OCI-LY7 (cell line): ENCODE data around the gene SMAP2. TPM values are rescaled to one million over a fixed set of nuclear protein-coding genes. Genes with fewer than 3 reads are reported as not detected.

ENCODE experiments used
- BruUV-seq: library from RNA; stranded (reverse); fragments of 400-500 nt; replicated peaks from 2 replicates; lab custom pipeline; 2021; lab: Mats Ljungman, UMichigan
- CTCF ChIA-PET: fragments of 300-600 bp; sonication (Branson Sonifier 250); formaldehyde crosslinking; loops from one replicate; lab custom pipeline; 2022; ENCODE audit warnings: antibody characterized with exemption; ENCODE audit not compliant: unreplicated experiment; lab: Charles Lee
- POLR2A ChIA-PET: fragments of 300-600 bp; sonication (Branson Sonifier 250); formaldehyde crosslinking; loops from one replicate; lab custom pipeline; 2022; ENCODE audit warnings: antibody characterized with exemption; lab: Charles Lee
- DNase-seq: peaks from one replicate; pipeline ENCODE4 v3.0.0-alpha.2; 2015; ENCODE audit warnings: low spot score
- H2AFZ ChIP-seq: fragments of 200-600 bp; sonication (generic), shearing (Covaris generic); 2 replicates; pipeline ENCODE4 v1.6.1; 2014; ENCODE audit warnings: mild to moderate bottlenecking, antibody characterized with exemption, low read length, moderate library complexity
- H3K27ac ChIP-seq: fragments of 200-600 bp; sonication (generic); 2 replicates; pipeline ENCODE4 v1.5.1; 2014; ENCODE audit warnings: mixed run types, low read depth, mild to moderate bottlenecking, moderate library complexity, low read length, inconsistent platforms; ENCODE audit not compliant: poor library complexity, severe bottlenecking
- H3K36me3 ChIP-seq: fragments of 200-600 bp; sonication (generic); 2 replicates; pipeline ENCODE4 v1.6.1; 2014; ENCODE audit warnings: mild to moderate bottlenecking, antibody characterized with exemption, low read length, moderate library complexity, mixed read lengths; ENCODE audit not compliant: insufficient read depth
- H3K4me1 ChIP-seq: fragments of 200-600 bp; sonication (generic); 2 replicates; pipeline ENCODE4 v1.5.1; 2014; ENCODE audit warnings: mild to moderate bottlenecking, low read length; ENCODE audit not compliant: insufficient read depth, poor library complexity, severe bottlenecking
- H3K4me2 ChIP-seq: fragments of 200-600 bp; sonication (generic); 2 replicates; pipeline ENCODE4 v1.6.1; 2014; ENCODE audit warnings: mild to moderate bottlenecking, low read length
- H3K4me3 ChIP-seq: fragments of 200-600 bp; sonication (generic); 2 replicates; pipeline ENCODE4 v1.5.1; 2014; ENCODE audit warnings: mild to moderate bottlenecking, low read depth, low read length; ENCODE audit not compliant: poor library complexity, severe bottlenecking
- H3K79me2 ChIP-seq: fragments of 200-600 bp; sonication (generic); 2 replicates; pipeline ENCODE4 v1.6.1; 2016; ENCODE audit warnings: low read depth, mild to moderate bottlenecking, low read length, moderate library complexity, mixed read lengths; ENCODE audit not compliant: insufficient read depth
- H3K9me2 ChIP-seq: fragments of 200-600 bp; sonication (generic); 2 replicates; pipeline ENCODE4 v1.6.1; 2016; ENCODE audit warnings: mild to moderate bottlenecking, low read length, mixed read lengths; ENCODE audit not compliant: insufficient read depth
- H3K9me3 ChIP-seq: fragments of 200-600 bp; sonication (generic); 2 replicates; pipeline ENCODE4 v1.6.1; 2014; ENCODE audit warnings: mild to moderate bottlenecking, mixed run types, low read length, mixed read lengths
- H4K20me1 ChIP-seq: fragments of 200-600 bp; sonication (generic); 2 replicates; pipeline ENCODE4 v1.6.1; 2014; ENCODE audit warnings: mild to moderate bottlenecking, antibody characterized with exemption, low read length, moderate library complexity, mixed read lengths; ENCODE audit not compliant: insufficient read depth
- CTCF ChIP-seq: fragments of 200-600 bp; sonication (generic); conservative IDR thresholded peaks from 2 replicates; pipeline ENCODE4 v1.5.1; 2014; ENCODE audit warnings: mild to moderate bottlenecking, antibody characterized with exemption, low read length, moderate library complexity, mixed read lengths
- EZH2phosphoT487 ChIP-seq: fragments of 200-600 bp; sonication (generic); IDR thresholded peaks from 2 replicates; pipeline ENCODE4 v1.6.1; 2018; ENCODE audit warnings: low read depth, borderline replicate concordance, mild to moderate bottlenecking, mixed run types, antibody characterized with exemption, low read length, moderate library complexity, mixed read lengths
- intact Hi-C: fragments of 100-400 bp; cut with micrococcal nuclease; formaldehyde crosslinking; loops from one replicate; pipeline ENCODE4 v1.10.0; 2022; ENCODE audit not compliant: unreplicated experiment
- total RNA-seq, 2 experiments: library from RNA; depleted of rRNA in 1 of 2; stranded (reverse); fragments of >200 nt in 1 of 2; shearing (Covaris generic) in 1 of 2; gene quantifications; 2 replicates each; pipeline ENCODE4 v1.2.3, GENCODE V29; 2014 to 2022

SMAP2 gene
- total RNA-seq, 2 experiments from 2014 or later, result 50.3 to 105 TPM

DNA sequence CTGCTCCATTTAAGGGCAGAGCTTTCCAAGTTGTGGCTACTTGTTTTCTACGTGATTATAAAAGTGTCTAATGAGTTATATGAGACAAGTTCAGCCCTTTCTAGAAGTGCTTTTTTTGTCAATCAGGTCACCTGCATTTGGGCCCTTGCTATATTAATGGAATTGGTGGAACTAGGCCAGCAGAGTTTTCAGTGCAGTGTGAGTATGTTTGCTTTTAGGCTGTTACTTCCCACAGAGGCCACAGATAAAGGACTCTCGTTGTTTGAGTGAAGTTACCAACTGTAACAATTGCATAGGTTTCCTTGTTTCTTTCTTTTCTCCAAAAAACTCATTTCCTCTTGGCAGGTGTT, 10.9 kb downstream of the SMAP2 start:
- Histone ChIP-seq H4K20me1 (no peaks in the 10 kb centered on the region), H3K27ac (peak overlapping the region; percentile 97), H3K4me3 (peak overlapping the region; percentile 66), H3K36me3 (peaks cover 20% of the 10 kb centered on the region; the same call in 1 of the 2 replicates), H3K9me2 (no peaks in the 10 kb centered on the region), H3K4me1 (peaks cover 92% of the 10 kb centered on the region), H2AFZ (no peak overlapping the region), H3K9me3 (no peaks in the 10 kb centered on the region), H3K4me2 (peak overlapping the region; percentile 84), H3K79me2 (peaks cover 85% of the 10 kb centered on the region)
- ChIA-PET CTCF (interaction anchor here (1.7 kb wide), 1 partner anchor 11 kb away, joined by 13 read pairs; the partner anchor contains the start of gene SMAP2), POLR2A (interaction anchor here (0.6 to 8.5 kb wide), 9 partner anchors 9 to 550 kb away, joined by 3 to 89 read pairs (median 5); partner anchors contain the start of genes SMAP2 and ZNF684)
- TF ChIP-seq EZH2phosphoT487 (no peak), CTCF (no peak)
- no TSS peak for BruUV-seq
- intact Hi-C loops, result loop anchor here (10.0 kb wide), 1 partner anchor 310 kb away; the partner anchor contains the start of gene NFYC
- DNase-seq, result peak; percentile 43

GRCh38 chr1:40384887-40385286, 11.4 kb downstream of the SMAP2 start:
- Histone ChIP-seq H4K20me1 (no peaks in the 10 kb centered on the region), H3K4me1 (peaks cover 92% of the 10 kb centered on the region), H3K9me2 (no peaks in the 10 kb centered on the region), H3K4me2 (peak overlapping the region; percentile 84), H3K9me3 (no peaks in the 10 kb centered on the region), H2AFZ (no peak overlapping the region), H3K27ac (peak overlapping the region; percentile 97), H3K4me3 (peak overlapping the region; percentile 66), H3K36me3 (peaks cover 20% of the 10 kb centered on the region; the same call in 1 of the 2 replicates), H3K79me2 (peaks cover 84% of the 10 kb centered on the region)
- no peak for TF ChIP-seq EZH2phosphoT487
- no TSS peak for BruUV-seq
- ChIA-PET POLR2A (interaction anchor here (0.6 to 8.5 kb wide), 13 partner anchors 7 to 551 kb away, joined by 3 to 89 read pairs (median 5); partner anchors contain the start of genes SMAP2 and ZNF684), CTCF (interaction anchor here (1.5 to 1.7 kb wide), 2 partner anchors 9 to 11 kb away, joined by 4 to 13 read pairs; partner anchors contain the start of gene SMAP2)
- intact Hi-C loops, result loop anchor here (10.0 kb wide), 1 partner anchor 310 kb away; the partner anchor contains the start of gene NFYC
- DNase-seq, result no peak

DNA sequence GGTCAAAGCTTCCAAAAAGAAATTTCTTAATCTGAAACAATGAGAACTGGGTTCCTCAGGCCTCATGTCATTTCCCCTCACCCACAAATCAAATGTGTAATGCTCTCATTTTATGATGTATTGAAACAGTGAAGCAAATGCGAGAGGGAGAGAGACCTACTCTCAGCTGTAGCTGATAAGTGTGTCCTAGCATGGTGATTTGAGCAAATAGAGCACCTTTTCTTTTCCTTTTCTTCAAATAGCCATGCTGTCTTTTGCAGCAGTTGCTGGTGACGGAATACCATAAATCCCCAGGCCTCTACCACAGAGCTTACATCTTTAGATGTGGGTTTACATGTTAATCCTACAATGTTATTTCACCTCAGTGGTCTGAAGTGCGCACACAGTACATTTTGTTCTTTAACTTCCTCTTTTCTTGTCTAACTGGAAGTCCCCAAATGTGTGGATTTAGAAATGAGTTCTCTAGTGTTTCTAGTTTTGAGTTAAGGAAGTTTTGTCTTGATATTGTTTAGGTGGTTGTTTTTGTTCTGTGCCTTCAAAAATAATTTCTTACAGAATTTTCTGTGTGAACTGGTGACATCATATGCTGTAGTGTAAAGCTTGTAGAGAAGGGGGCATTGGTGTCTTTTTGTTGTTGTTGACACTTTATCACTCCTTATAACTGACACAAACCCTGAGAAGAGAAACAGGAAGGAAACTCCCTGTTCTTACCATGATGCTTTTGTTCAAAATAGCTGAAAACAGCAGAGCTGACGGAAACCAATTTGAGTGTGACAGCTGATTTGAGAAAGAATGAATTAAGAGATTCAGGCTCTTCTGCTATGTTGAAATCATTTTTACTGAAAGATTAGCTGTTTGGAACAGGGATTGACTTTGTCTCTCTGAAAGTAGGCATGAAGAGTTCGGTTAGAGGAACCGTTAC, 12.2 kb downstream of the SMAP2 start:
- Histone ChIP-seq H3K4me2 (peak overlapping the region; percentile 84), H3K27ac (peak overlapping the region; percentile 97), H3K36me3 (peaks cover 28% of the 10 kb centered on the region; the same call in 1 of the 2 replicates), H3K9me3 (no peaks in the 10 kb centered on the region), H3K4me3 (peak overlapping the region; percentile 66), H3K79me2 (peaks cover 84% of the 10 kb centered on the region), H2AFZ (no peak overlapping the region), H3K9me2 (no peaks in the 10 kb centered on the region), H4K20me1 (no peaks in the 10 kb centered on the region), H3K4me1 (peaks cover 92% of the 10 kb centered on the region)
- DNase-seq, result peak; percentile 91
- TF ChIP-seq EZH2phosphoT487 (no peak), CTCF (no peak)
- ChIA-PET POLR2A (interaction anchor here (0.5 to 8.5 kb wide), 16 partner anchors 7 to 1404 kb away, joined by 3 to 89 read pairs (median 4); partner anchors contain the start of gene SMAP2), CTCF (interaction anchor here (0.6 to 1.7 kb wide), 3 partner anchors 8 to 587 kb away, joined by 4 to 13 read pairs (median 4); partner anchors contain the start of gene SMAP2)
- no TSS peak for BruUV-seq
- intact Hi-C loops, result loop anchor here (10.0 kb wide), 1 partner anchor 309 kb away; the partner anchor contains the start of gene NFYC
